HG02623 (cell line): Measurements from ENCODE around the gene PNLIPRP2.

Experiments
- ATAC-seq: cut with Tn5 transposase; IDR thresholded peaks from one replicate; pipeline ENCODE4 v1.9.1; 2021; ENCODE audit warnings: moderate library complexity; ENCODE audit not compliant: unreplicated experiment

Gene PNLIPRP2

GRCh38 chr10:116620423-116621400, at the start of gene PNLIPRP2:
Gene PNLIPRP2, plus strand, starts transcription at chr10:116620953.
- no peak for ATAC-seq

- ATAC-seq = no peak
Measured at GRCh38 chr10:116574797-116575196, 46.0 kb upstream of the PNLIPRP2 start.

GRCh38 chr10:116587878-116588591, 32.7 kb upstream of the PNLIPRP2 start:
- no peak for ATAC-seq

GRCh38 chr10:116588995-116589394, 31.8 kb upstream of the PNLIPRP2 start:
- ATAC-seq = no peak

- ATAC-seq = no peak
Measured at GRCh38 chr10:116589926-116590325, 30.8 kb upstream of the PNLIPRP2 start.

GRCh38 chr10:116590590-116591444, 29.9 kb upstream of the PNLIPRP2 start, which contains the start of gene PNLIPRP1:
Gene PNLIPRP1, plus strand, starts transcription at chr10:116590959. Its CDS starts 171 bp downstream, at chr10:116591130.
- no peak for ATAC-seq

GRCh38 chr10:116593139-116593740, 27.5 kb upstream of the PNLIPRP2 start:
- ATAC-seq = no peak

GRCh38 chr10:116594525-116595035, 26.2 kb upstream of the PNLIPRP2 start:
- ATAC-seq = no peak

GRCh38 chr10:116596062-116596461, 24.7 kb upstream of the PNLIPRP2 start:
- ATAC-seq = no peak

- ATAC-seq = no peak
Measured at GRCh38 chr10:116597543-116597942, 23.2 kb upstream of the PNLIPRP2 start.

GRCh38 chr10:116598329-116598728, 22.4 kb upstream of the PNLIPRP2 start:
- no peak for ATAC-seq

GRCh38 chr10:116599991-116600390, 20.8 kb upstream of the PNLIPRP2 start:
- ATAC-seq = no peak

- no peak for ATAC-seq
Measured at GRCh38 chr10:116602648-116603400, 17.9 kb upstream of the PNLIPRP2 start.

- no peak for ATAC-seq
Measured at GRCh38 chr10:116606061-116606483, 14.7 kb upstream of the PNLIPRP2 start.

- no peak for ATAC-seq
Measured at GRCh38 chr10:116607336-116607735, 13.4 kb upstream of the PNLIPRP2 start.

GRCh38 chr10:116608686-116609594, 11.8 kb upstream of the PNLIPRP2 start:
- ATAC-seq = no peak

- ATAC-seq = no peak
Measured at GRCh38 chr10:116610443-116611152, 10.2 kb upstream of the PNLIPRP2 start.

- no peak for ATAC-seq
Measured at GRCh38 chr10:116611153-116611545, 9.6 kb upstream of the PNLIPRP2 start.
